Measurements from ENCODE around the gene GCSAM.

GCSAM gene

GRCh38 chr3:112132975-112133448, at the start of gene GCSAM:
Gene GCSAM, minus strand, starts transcription at chr3:112133248. Its CDS starts 128 bp downstream, at chr3:112133120.
- peak; percentile 23 to 30 for DNase-seq (ENCODE audit: low read depth in 2 of 2)

- DNase-seq (ENCODE audit: low read depth in 2 of 2), result no peak
These were observed 42.6 kb upstream of the GCSAM start for GRCh38 chr3:112175646-112176045.

- DNase-seq (ENCODE audit: low read depth in 2 of 2), result no peak
These were observed 42.0 kb upstream of the GCSAM start for GRCh38 chr3:112175037-112175436.

GRCh38 chr3:112171144-112171543, 38.1 kb upstream of the GCSAM start:
- no peak for DNase-seq (ENCODE audit: low read depth in 2 of 2)

- DNase-seq (ENCODE audit: low read depth in 2 of 2), result no peak
These were observed 37.0 kb upstream of the GCSAM start for GRCh38 chr3:112170046-112170445.

- DNase-seq (ENCODE audit: low read depth in 2 of 2), result no peak
These were observed 34.7 kb upstream of the GCSAM start for GRCh38 chr3:112167758-112168157.

GRCh38 chr3:112149136-112149535, 16.1 kb upstream of the GCSAM start:
- DNase-seq (ENCODE audit: low read depth in 2 of 2), result no peak

- DNase-seq (ENCODE audit: low read depth in 2 of 2), result no peak
These were observed 10.6 kb upstream of the GCSAM start for GRCh38 chr3:112143689-112144088.

- no peak for DNase-seq (ENCODE audit: low read depth in 2 of 2)
These were observed 10.2 kb upstream of the GCSAM start for GRCh38 chr3:112143251-112143650.

GRCh38 chr3:112141293-112141692, 8.2 kb upstream of the GCSAM start:
- no peak for DNase-seq (ENCODE audit: low read depth in 2 of 2)

- DNase-seq (ENCODE audit: low read depth in 2 of 2), result no peak
These were observed 7.5 kb upstream of the GCSAM start for GRCh38 chr3:112140584-112140983.

GRCh38 chr3:112138219-112138969, 5.3 kb upstream of the GCSAM start:
- no peak for DNase-seq (ENCODE audit: low read depth in 2 of 2)

- no peak for DNase-seq (ENCODE audit: low read depth in 2 of 2)
These were observed 4.7 kb upstream of the GCSAM start for GRCh38 chr3:112137781-112138180.

GRCh38 chr3:112136959-112137693, 4.1 kb upstream of the GCSAM start:
- no peak for DNase-seq (ENCODE audit: low read depth in 2 of 2)

- no peak for DNase-seq (ENCODE audit: low read depth in 2 of 2)
These were observed 3.0 kb upstream of the GCSAM start for GRCh38 chr3:112136046-112136445.

- DNase-seq (ENCODE audit: low read depth in 2 of 2), result no peak
These were observed 1.5 kb upstream of the GCSAM start for GRCh38 chr3:112134335-112135124.

GRCh38 chr3:112133626-112134334, 732 bp upstream of the GCSAM start:
- no peak for DNase-seq (ENCODE audit: low read depth in 2 of 2)

- DNase-seq (ENCODE audit: low read depth in 2 of 2), result no peak
These were observed 494 bp downstream of the GCSAM start for GRCh38 chr3:112132554-112132953.

GRCh38 chr3:112132088-112132487, 960 bp downstream of the GCSAM start:
- no peak for DNase-seq (ENCODE audit: low read depth in 2 of 2)

GRCh38 chr3:112131111-112131510, 1.9 kb downstream of the GCSAM start:
- no peak for DNase-seq (ENCODE audit: low read depth in 2 of 2)

GRCh38 chr3:112130638-112130993, 2.4 kb downstream of the GCSAM start:
- no peak for DNase-seq (ENCODE audit: low read depth in 2 of 2)
